WTC11 (cell line): ENCODE data around the gene LAMB4. TPM values are rescaled to one million over a fixed set of nuclear protein-coding genes. Genes with fewer than 3 reads are reported as not detected.

ENCODE experiments used
- ATAC-seq: fragments of 200-7000 bp; cut with Tn5 transposase; 2 replicates; pipeline ENCODE4 v1.10.0; 2021; ENCODE audit warnings: mild to moderate bottlenecking, moderate library complexity
- CTCF ChIA-PET: fragments of 300-600 bp; sonication (Branson Sonifier 250); formaldehyde crosslinking; loops from one replicate; lab custom pipeline; 2021; ENCODE audit warnings: antibody characterized with exemption; lab: Charles Lee
- POLR2A ChIA-PET: fragments of 350-600 bp; sonication (Branson Sonifier 250); formaldehyde crosslinking; loops from one replicate; lab custom pipeline; 2021; ENCODE audit warnings: antibody characterized with exemption; lab: Charles Lee
- DNase-seq: peaks from one replicate; pipeline ENCODE4 v3.0.0; 2021; ENCODE audit warnings: low spot score
- H3K27ac Mint-ChIP-seq: 2 replicates; pipeline ENCODE4 v1.8.0; 2021; ENCODE audit warnings: mixed read lengths
- H3K27me3 Mint-ChIP-seq: 2 replicates; pipeline ENCODE4 v1.8.0; 2021; ENCODE audit warnings: low read depth, mild to moderate bottlenecking, moderate library complexity, mixed read lengths
- H3K36me3 Mint-ChIP-seq: 2 replicates; pipeline ENCODE4 v1.8.0; 2021; ENCODE audit warnings: mixed read lengths
- H3K4me1 Mint-ChIP-seq: 2 replicates; pipeline ENCODE4 v1.8.0; 2022; ENCODE audit warnings: mixed read lengths
- H3K4me3 Mint-ChIP-seq: 2 replicates; pipeline ENCODE4 v1.8.0; 2021; ENCODE audit warnings: mild to moderate bottlenecking, moderate library complexity, mixed read lengths
- H3K9me3 Mint-ChIP-seq: 2 replicates; pipeline ENCODE4 v1.8.0; 2021; ENCODE audit warnings: mixed read lengths
- ARID4B ChIP-seq: sonication (generic); formaldehyde crosslinking; IDR thresholded peaks from 2 replicates; pipeline ENCODE4 v1.8.0; 2023; ENCODE audit warnings: missing genetic modification reagents, mild to moderate bottlenecking, borderline replicate concordance
- FOXJ3 ChIP-seq: sonication (generic); formaldehyde crosslinking; IDR thresholded peaks from 2 replicates; pipeline ENCODE4 v1.9.0; 2021; ENCODE audit warnings: missing genetic modification reagents, mild to moderate bottlenecking, borderline replicate concordance
- GTF2I ChIP-seq: fragments of 250-450 bp; sonication (Bioruptor Pico); conservative IDR thresholded peaks from 2 replicates; pipeline ENCODE4 v1.4.0; 2021; ENCODE audit warnings: mild to moderate bottlenecking
- KAT7 ChIP-seq: sonication (generic); formaldehyde crosslinking; IDR thresholded peaks from 2 replicates; pipeline ENCODE4 v1.8.1; 2023; ENCODE audit warnings: missing genetic modification reagents, mild to moderate bottlenecking, borderline replicate concordance
- PRDM15 ChIP-seq: sonication (generic); formaldehyde crosslinking; IDR thresholded peaks from 2 replicates; pipeline ENCODE4 v1.8.0; 2022; ENCODE audit warnings: missing genetic modification reagents
- RELA ChIP-seq: sonication (generic); formaldehyde crosslinking; IDR thresholded peaks from 2 replicates; pipeline ENCODE4 v1.8.1; 2022; ENCODE audit warnings: missing genetic modification reagents, mild to moderate bottlenecking, borderline replicate concordance
- SMAD3 ChIP-seq: sonication (generic); formaldehyde crosslinking; IDR thresholded peaks from 2 replicates; pipeline ENCODE4 v1.8.0; 2022; ENCODE audit warnings: missing genetic modification reagents, mild to moderate bottlenecking, borderline replicate concordance
- SOX15 ChIP-seq: fragments of 250-450 bp; sonication (Bioruptor Pico); IDR thresholded peaks from 2 replicates; pipeline ENCODE4 v1.9.0; 2021; ENCODE audit warnings: mild to moderate bottlenecking
- TP53 ChIP-seq: sonication (generic); formaldehyde crosslinking; IDR thresholded peaks from 2 replicates; pipeline ENCODE4 v1.8.1; 2023; ENCODE audit warnings: mild to moderate bottlenecking, missing genetic modification reagents
- ZNF138 ChIP-seq: sonication (generic); formaldehyde crosslinking; conservative IDR thresholded peaks from 2 replicates; pipeline ENCODE4 v1.8.1; 2022; ENCODE audit warnings: mild to moderate bottlenecking, moderate library complexity, missing genetic modification reagents
- ZNF232 ChIP-seq: sonication (generic); formaldehyde crosslinking; IDR thresholded peaks from 2 replicates; pipeline ENCODE4 v1.8.0; 2022; ENCODE audit warnings: mild to moderate bottlenecking, missing genetic modification reagents
- ZNF512 ChIP-seq: sonication (generic); formaldehyde crosslinking; IDR thresholded peaks from 2 replicates; pipeline ENCODE4 v1.8.1; 2022; ENCODE audit warnings: missing genetic modification reagents, borderline replicate concordance
- ZNF532 ChIP-seq: fragments of 250-450 bp; sonication (Bioruptor Pico); IDR thresholded peaks from 2 replicates; pipeline ENCODE4 v1.9.0; 2021; ENCODE audit warnings: mild to moderate bottlenecking, borderline replicate concordance
- total RNA-seq: library from RNA; stranded (reverse); gene quantifications from 3 replicates; pipeline ENCODE4 v1.2.3, GENCODE V29; 2021
- TF ChIP-seq, protein P1 (sequence below): fragments of 250-450 bp; sonication (Bioruptor Pico); IDR thresholded peaks from 2 replicates; pipeline ENCODE4 v1.9.0; 2021; ENCODE audit warnings: mild to moderate bottlenecking
- TF ChIP-seq, protein P2 (sequence below): sonication (generic); formaldehyde crosslinking; IDR thresholded peaks from 2 replicates; pipeline ENCODE4 v1.8.1; 2022; ENCODE audit warnings: mild to moderate bottlenecking, missing genetic modification reagents, moderate library complexity, borderline replicate concordance
- TF ChIP-seq, protein P3 (sequence below): sonication (generic); formaldehyde crosslinking; IDR thresholded peaks from 2 replicates; pipeline ENCODE4 v1.8.1; 2023; ENCODE audit warnings: mild to moderate bottlenecking, moderate library complexity, missing genetic modification reagents

LAMB4 gene
- total RNA-seq, 1 experiment from 2014 or later: not detected

DNA sequence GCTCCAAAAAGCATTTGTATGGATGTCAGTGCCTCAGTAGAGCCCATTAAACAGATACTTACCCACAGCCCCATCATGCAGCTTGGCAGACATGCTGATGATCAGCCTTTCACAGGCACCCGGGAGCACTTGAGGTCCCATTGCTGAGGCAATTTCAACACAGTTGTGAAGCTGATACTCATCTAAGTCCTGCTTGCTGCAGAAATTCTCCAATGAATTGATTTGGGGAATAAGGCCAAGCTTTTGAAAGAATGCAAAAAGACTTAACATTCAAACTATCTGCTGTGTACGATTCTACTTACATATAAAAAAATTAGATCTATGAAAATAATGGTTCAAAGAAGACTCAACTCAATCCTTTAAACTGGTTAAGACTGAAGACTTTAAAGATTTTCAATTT is 60.5 kb downstream of the LAMB4 start:
- Mint-ChIP-seq H3K4me3 (no peak overlapping the region), H3K9me3 (no peaks in the 10 kb centered on the region), H3K4me1 (no peaks in the 10 kb centered on the region), H3K36me3 (no peaks in the 10 kb centered on the region), H3K27ac (no peak overlapping the region), H3K27me3 (no peaks in the 10 kb centered on the region)
- ChIA-PET CTCF (no interaction called here), POLR2A (no interaction called here)
- TF ChIP-seq, protein P1, sequence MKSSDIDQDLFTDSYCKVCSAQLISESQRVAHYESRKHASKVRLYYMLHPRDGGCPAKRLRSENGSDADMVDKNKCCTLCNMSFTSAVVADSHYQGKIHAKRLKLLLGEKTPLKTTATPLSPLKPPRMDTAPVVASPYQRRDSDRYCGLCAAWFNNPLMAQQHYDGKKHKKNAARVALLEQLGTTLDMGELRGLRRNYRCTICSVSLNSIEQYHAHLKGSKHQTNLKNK: no peak
- no peak for TF ChIP-seq TP53
- no peak for TF ChIP-seq SMAD3 (CRISPR knock-in tag)
- TF ChIP-seq ZNF138: no peak
- no peak for TF ChIP-seq PRDM15 (CRISPR knock-in tag)
- no peak for TF ChIP-seq ZNF532 (CRISPR knock-in tag)
- no peak for TF ChIP-seq GTF2I
- DNase-seq (no peak), ATAC-seq (no peak)

- Mint-ChIP-seq H3K27ac (no peak overlapping the region), H3K4me1 (peaks cover 9% of the 10 kb centered on the region), H3K27me3 (no peaks in the 10 kb centered on the region), H3K9me3 (no peaks in the 10 kb centered on the region), H3K4me3 (no peak overlapping the region), H3K36me3 (no peaks in the 10 kb centered on the region)
- POLR2A ChIA-PET: interaction anchor here (0.6 kb wide), 1 partner anchor 396 kb away, joined by 8 read pairs; no protein-coding TSS in a partner anchor
- CTCF ChIA-PET: interaction anchor here (1.0 to 1.6 kb wide), 2 partner anchors 27 to 77 kb away, joined by 3 read pairs; no protein-coding TSS in a partner anchor
- ATAC-seq (no peak), DNase-seq (no peak)
- TF ChIP-seq, protein P2, sequence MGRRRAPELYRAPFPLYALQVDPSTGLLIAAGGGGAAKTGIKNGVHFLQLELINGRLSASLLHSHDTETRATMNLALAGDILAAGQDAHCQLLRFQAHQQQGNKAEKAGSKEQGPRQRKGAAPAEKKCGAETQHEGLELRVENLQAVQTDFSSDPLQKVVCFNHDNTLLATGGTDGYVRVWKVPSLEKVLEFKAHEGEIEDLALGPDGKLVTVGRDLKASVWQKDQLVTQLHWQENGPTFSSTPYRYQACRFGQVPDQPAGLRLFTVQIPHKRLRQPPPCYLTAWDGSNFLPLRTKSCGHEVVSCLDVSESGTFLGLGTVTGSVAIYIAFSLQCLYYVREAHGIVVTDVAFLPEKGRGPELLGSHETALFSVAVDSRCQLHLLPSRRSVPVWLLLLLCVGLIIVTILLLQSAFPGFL (CRISPR knock-in tag): no peak
- no peak for TF ChIP-seq SOX15 (CRISPR knock-in tag)
- TF ChIP-seq FOXJ3 (CRISPR knock-in tag): no peak
- TF ChIP-seq ARID4B (CRISPR knock-in tag): no peak
- no peak for TF ChIP-seq RELA
- TF ChIP-seq ZNF232 (CRISPR knock-in tag): no peak
- no peak for TF ChIP-seq KAT7 (CRISPR knock-in tag)
- no peak for TF ChIP-seq ZNF512 (CRISPR knock-in tag)
- TF ChIP-seq, protein P3, sequence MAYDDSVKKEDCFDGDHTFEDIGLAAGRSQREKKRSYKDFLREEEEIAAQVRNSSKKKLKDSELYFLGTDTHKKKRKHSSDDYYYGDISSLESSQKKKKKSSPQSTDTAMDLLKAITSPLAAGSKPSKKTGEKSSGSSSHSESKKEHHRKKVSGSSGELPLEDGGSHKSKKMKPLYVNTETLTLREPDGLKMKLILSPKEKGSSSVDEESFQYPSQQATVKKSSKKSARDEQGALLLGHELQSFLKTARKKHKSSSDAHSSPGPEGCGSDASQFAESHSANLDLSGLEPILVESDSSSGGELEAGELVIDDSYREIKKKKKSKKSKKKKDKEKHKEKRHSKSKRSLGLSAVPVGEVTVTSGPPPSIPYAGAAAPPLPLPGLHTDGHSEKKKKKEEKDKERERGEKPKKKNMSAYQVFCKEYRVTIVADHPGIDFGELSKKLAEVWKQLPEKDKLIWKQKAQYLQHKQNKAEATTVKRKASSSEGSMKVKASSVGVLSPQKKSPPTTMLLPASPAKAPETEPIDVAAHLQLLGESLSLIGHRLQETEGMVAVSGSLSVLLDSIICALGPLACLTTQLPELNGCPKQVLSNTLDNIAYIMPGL (CRISPR knock-in tag): no peak
Measured at GRCh38 chr7:108067844-108068243, 62.3 kb downstream of the LAMB4 start.
